IPS-18c (cell line): ENCODE results near the gene TPRG1.

Experiments
- H3K4me3 ChIP-seq: 2 replicates; pipeline ENCODE4 v1.7.0; 2013; ENCODE audit warnings: low read depth, mild to moderate bottlenecking, low read length, moderate library complexity; ENCODE audit not compliant: insufficient read depth
- H3K9me3 ChIP-seq: one replicate; pipeline ENCODE4 v1.6.1; 2013; ENCODE audit warnings: mild to moderate bottlenecking, low read length, moderate library complexity; ENCODE audit not compliant: control insufficient read depth, insufficient read depth

Gene TPRG1

GRCh38 chr3:189260556-189261493 lies 89.1 kb downstream of the TPRG1 start:
- Histone ChIP-seq H3K9me3 (no peaks in the 10 kb centered on the region), H3K4me3 (no peak overlapping the region)

- Histone ChIP-seq H3K4me3 (no peak overlapping the region), H3K9me3 (no peaks in the 10 kb centered on the region)
These were observed 91.0 kb downstream of the TPRG1 start for GRCh38 chr3:189262746-189263145.

GRCh38 chr3:189267981-189268613 lies 96.3 kb downstream of the TPRG1 start:
- H3K4me3 ChIP-seq = no peak overlapping the region

GRCh38 chr3:189269365-189269764 lies 97.6 kb downstream of the TPRG1 start:
- no peaks in the 10 kb centered on the region for H3K9me3 ChIP-seq
- H3K4me3 ChIP-seq = no peak overlapping the region

More at GRCh38 chr3:189267981-189268613, 96.3 kb downstream of the TPRG1 start:
- no peaks in the 10 kb centered on the region for H3K9me3 ChIP-seq

GRCh38 chr3:189270248-189270832 lies 98.6 kb downstream of the TPRG1 start:
- H3K4me3 ChIP-seq = no peak overlapping the region
- no peaks in the 10 kb centered on the region for H3K9me3 ChIP-seq

- H3K4me3 ChIP-seq = no peak overlapping the region
- H3K9me3 ChIP-seq = no peaks in the 10 kb centered on the region
These were observed 100.8 kb downstream of the TPRG1 start for GRCh38 chr3:189272500-189273119.

- no peak overlapping the region for H3K4me3 ChIP-seq
These were observed 102.0 kb downstream of the TPRG1 start for GRCh38 chr3:189273736-189274135.

GRCh38 chr3:189275182-189275581 lies 103.4 kb downstream of the TPRG1 start:
- H3K4me3 ChIP-seq = no peak overlapping the region
- no peaks in the 10 kb centered on the region for H3K9me3 ChIP-seq

More at GRCh38 chr3:189273736-189274135, 102.0 kb downstream of the TPRG1 start:
- H3K9me3 ChIP-seq = no peaks in the 10 kb centered on the region

GRCh38 chr3:189275852-189276251 lies 104.1 kb downstream of the TPRG1 start:
- Histone ChIP-seq H3K4me3 (no peak overlapping the region), H3K9me3 (no peaks in the 10 kb centered on the region)

GRCh38 chr3:189276444-189277219 lies 104.9 kb downstream of the TPRG1 start:
- H3K9me3 ChIP-seq = no peaks in the 10 kb centered on the region
- H3K4me3 ChIP-seq = no peak overlapping the region

GRCh38 chr3:189277711-189278110 lies 105.9 kb downstream of the TPRG1 start:
- Histone ChIP-seq H3K9me3 (no peaks in the 10 kb centered on the region), H3K4me3 (no peak overlapping the region)

GRCh38 chr3:189278221-189278620 lies 106.5 kb downstream of the TPRG1 start:
- Histone ChIP-seq H3K4me3 (no peak overlapping the region), H3K9me3 (no peaks in the 10 kb centered on the region)

GRCh38 chr3:189282189-189282588 lies 110.4 kb downstream of the TPRG1 start:
- H3K9me3 ChIP-seq = no peaks in the 10 kb centered on the region
- H3K4me3 ChIP-seq = no peak overlapping the region

- H3K9me3 ChIP-seq = no peaks in the 10 kb centered on the region
- no peak overlapping the region for H3K4me3 ChIP-seq
These were observed 111.0 kb downstream of the TPRG1 start for GRCh38 chr3:189282741-189283140.

- no peaks in the 10 kb centered on the region for H3K9me3 ChIP-seq
- no peak overlapping the region for H3K4me3 ChIP-seq
These were observed 114.4 kb downstream of the TPRG1 start for GRCh38 chr3:189286188-189286587.

GRCh38 chr3:189286916-189287315 lies 115.1 kb downstream of the TPRG1 start:
- H3K9me3 ChIP-seq = no peaks in the 10 kb centered on the region
- H3K4me3 ChIP-seq = no peak overlapping the region
